HEK293 (cell line): ENCODE measurements around the gene ZHX3.

Source experiments
- CTCF ChIP-seq: fragments of 450-650 bp; formaldehyde crosslinking; IDR thresholded peaks from 2 replicates; pipeline ENCODE4 v1.5.1; 2016; ENCODE audit warnings: missing biosample characterization, missing genetic modification characterization
- EGR2 ChIP-seq: fragments of 450-650 bp; formaldehyde crosslinking; IDR thresholded peaks from 2 replicates; pipeline ENCODE4 v1.5.1; 2016; ENCODE audit warnings: low read depth, missing biosample characterization, missing genetic modification characterization
- FEZF1 ChIP-seq: fragments of 450-650 bp; formaldehyde crosslinking; IDR thresholded peaks from 2 replicates; pipeline ENCODE4 v1.5.1; 2016; ENCODE audit warnings: missing biosample characterization, missing genetic modification characterization
- KLF16 ChIP-seq: fragments of 450-650 bp; formaldehyde crosslinking; IDR thresholded peaks from 2 replicates; pipeline ENCODE4 v1.5.1; 2017; ENCODE audit warnings: missing biosample characterization, missing genetic modification characterization
- SCRT2 ChIP-seq: fragments of 450-650 bp; formaldehyde crosslinking; IDR thresholded peaks from 2 replicates; pipeline ENCODE4 v1.5.1; 2016; ENCODE audit warnings: missing biosample characterization, missing genetic modification characterization
- TSHZ1 ChIP-seq: fragments of 450-650 bp; formaldehyde crosslinking; IDR thresholded peaks from 2 replicates; pipeline ENCODE4 v1.5.1; 2016; ENCODE audit warnings: missing biosample characterization, missing genetic modification characterization, borderline replicate concordance
- YY1 ChIP-seq: fragments of 450-650 bp; formaldehyde crosslinking; IDR thresholded peaks from 2 replicates; pipeline ENCODE4 v1.5.1; 2018; ENCODE audit warnings: missing biosample characterization, missing genetic modification characterization
- ZNF121 ChIP-seq: fragments of 450-650 bp; formaldehyde crosslinking; IDR thresholded peaks from 2 replicates; pipeline ENCODE4 v1.5.1; 2016; ENCODE audit warnings: missing biosample characterization, missing genetic modification characterization
- ZNF140 ChIP-seq: fragments of 450-650 bp; formaldehyde crosslinking; IDR thresholded peaks from 2 replicates; pipeline ENCODE4 v1.5.1; 2016; ENCODE audit warnings: missing biosample characterization, missing genetic modification characterization
- ZNF274 ChIP-seq, 2 experiments: fragments of 200-500 bp in 1 of 2; fragments of 450-650 bp in 1 of 2; sonication (Bioruptor generic) in 1 of 2; formaldehyde crosslinking in 1 of 2; IDR thresholded peaks; 2 replicates each; pipeline versions ENCODE4 v1.5.1 to v1.6.1; 2014 to 2016; ENCODE audit warnings: borderline replicate concordance in 1 of 2, inconsistent platforms in 1 of 2, low read length in 1 of 2, missing biosample characterization in 1 of 2, missing genetic modification characterization in 1 of 2
- ZSCAN16 ChIP-seq: fragments of 450-650 bp; formaldehyde crosslinking; IDR thresholded peaks from 2 replicates; pipeline ENCODE4 v1.5.1; 2016; ENCODE audit warnings: missing biosample characterization, missing genetic modification characterization
- TF ChIP-seq, protein P1 (sequence below): fragments of 450-650 bp; formaldehyde crosslinking; IDR thresholded peaks from 2 replicates; pipeline ENCODE4 v1.5.1; 2016; ENCODE audit warnings: missing biosample characterization, missing genetic modification characterization
- TF ChIP-seq, protein P2 (sequence below): fragments of 450-650 bp; formaldehyde crosslinking; IDR thresholded peaks from 2 replicates; pipeline ENCODE4; 2016; ENCODE audit warnings: missing biosample characterization, missing genetic modification characterization
- TF ChIP-seq, protein P3 (sequence below): fragments of 450-650 bp; formaldehyde crosslinking; IDR thresholded peaks from 2 replicates; pipeline ENCODE4 v1.5.1; 2016; ENCODE audit warnings: missing biosample characterization, missing genetic modification characterization

DNA sequence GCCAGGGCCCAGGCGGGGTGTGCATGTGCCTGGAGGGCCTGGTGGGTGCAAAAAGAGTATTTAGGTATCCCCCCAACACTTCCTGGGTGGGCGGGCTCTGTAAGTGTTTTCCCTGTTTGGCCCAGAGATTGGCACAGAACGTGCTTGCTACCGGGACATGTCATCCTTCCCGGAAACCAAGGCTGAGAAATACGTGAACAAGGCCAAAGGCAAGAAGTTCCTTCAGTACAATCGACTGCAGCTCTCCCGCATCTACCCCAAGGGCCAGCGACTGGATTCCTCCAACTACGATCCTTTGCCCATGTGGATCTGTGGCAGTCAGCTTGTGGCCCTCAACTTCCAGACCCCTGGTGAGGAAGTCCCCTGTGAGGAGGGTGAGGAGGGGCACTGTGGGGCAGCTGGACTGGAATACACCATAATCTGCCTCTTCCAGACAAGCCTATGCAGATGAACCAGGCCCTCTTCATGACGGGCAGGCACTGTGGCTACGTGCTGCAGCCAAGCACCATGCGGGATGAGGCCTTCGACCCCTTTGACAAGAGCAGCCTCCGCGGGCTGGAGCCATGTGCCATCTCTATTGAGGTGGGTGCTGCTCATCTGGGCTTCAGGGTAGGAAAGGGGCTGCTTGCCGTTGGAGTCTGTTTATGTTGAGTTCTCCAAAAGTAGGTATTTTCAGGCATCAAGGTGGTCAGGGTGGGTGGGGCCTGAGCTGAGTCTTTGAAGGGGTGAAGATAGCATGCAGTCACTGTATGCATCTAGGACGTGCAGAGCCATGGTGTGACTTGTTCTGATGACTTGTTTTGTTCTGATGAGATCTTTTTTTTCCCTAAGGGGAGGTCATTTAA lies 145.0 kb downstream of the ZHX3 start:
- TF ChIP-seq CTCF (tag by site-specific recombination) (no peak), ZSCAN16 (tag by site-specific recombination) (no peak), KLF16 (tag by site-specific recombination) (no peak), FEZF1 (tag by site-specific recombination) (no peak), YY1 (no peak), SCRT2 (no peak), ZNF274 (IDR thresholded peaks at IDR 0.05; ENCODE audit: low read length) (no peak), ZNF274 (tag by site-specific recombination; IDR thresholded peaks at IDR 0.05; ENCODE audit: borderline replicate concordance) (no peak), ZNF121 (tag by site-specific recombination) (no peak), TSHZ1 (tag by site-specific recombination) (no peak), ZNF140 (tag by site-specific recombination) (no peak), EGR2 (tag by site-specific recombination) (no peak)
- TF ChIP-seq, protein P1, sequence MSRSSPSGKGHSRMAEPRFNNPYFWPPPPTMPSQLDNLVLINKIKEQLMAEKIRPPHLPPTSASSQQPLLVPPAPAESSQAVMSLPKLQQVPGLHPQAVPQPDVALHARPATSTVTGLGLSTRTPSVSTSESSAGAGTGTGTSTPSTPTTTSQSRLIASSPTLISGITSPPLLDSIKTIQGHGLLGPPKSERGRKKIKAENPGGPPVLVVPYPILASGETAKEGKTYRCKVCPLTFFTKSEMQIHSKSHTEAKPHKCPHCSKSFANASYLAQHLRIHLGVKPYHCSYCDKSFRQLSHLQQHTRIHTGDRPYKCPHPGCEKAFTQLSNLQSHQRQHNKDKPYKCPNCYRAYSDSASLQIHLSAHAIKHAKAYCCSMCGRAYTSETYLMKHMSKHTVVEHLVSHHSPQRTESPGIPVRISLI (tag by site-specific recombination) = no peak
- TF ChIP-seq, protein P2, sequence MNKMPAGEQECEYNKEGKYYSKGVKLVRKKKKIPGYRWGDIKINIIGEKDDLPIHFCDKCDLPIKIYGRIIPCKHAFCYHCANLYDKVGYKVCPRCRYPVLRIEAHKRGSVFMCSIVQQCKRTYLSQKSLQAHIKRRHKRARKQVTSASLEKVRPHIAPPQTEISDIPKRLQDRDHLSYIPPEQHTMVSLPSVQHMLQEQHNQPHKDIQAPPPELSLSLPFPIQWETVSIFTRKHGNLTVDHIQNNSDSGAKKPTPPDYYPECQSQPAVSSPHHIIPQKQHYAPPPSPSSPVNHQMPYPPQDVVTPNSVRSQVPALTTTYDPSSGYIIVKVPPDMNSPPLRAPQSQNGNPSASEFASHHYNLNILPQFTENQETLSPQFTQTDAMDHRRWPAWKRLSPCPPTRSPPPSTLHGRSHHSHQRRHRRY (tag by site-specific recombination) = no peak
- TF ChIP-seq, protein P3, sequence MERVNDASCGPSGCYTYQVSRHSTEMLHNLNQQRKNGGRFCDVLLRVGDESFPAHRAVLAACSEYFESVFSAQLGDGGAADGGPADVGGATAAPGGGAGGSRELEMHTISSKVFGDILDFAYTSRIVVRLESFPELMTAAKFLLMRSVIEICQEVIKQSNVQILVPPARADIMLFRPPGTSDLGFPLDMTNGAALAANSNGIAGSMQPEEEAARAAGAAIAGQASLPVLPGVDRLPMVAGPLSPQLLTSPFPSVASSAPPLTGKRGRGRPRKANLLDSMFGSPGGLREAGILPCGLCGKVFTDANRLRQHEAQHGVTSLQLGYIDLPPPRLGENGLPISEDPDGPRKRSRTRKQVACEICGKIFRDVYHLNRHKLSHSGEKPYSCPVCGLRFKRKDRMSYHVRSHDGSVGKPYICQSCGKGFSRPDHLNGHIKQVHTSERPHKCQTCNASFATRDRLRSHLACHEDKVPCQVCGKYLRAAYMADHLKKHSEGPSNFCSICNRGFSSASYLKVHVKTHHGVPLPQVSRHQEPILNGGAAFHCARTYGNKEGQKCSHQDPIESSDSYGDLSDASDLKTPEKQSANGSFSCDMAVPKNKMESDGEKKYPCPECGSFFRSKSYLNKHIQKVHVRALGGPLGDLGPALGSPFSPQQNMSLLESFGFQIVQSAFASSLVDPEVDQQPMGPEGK = no peak
